Liver (tissue), 3 donors: ENCODE measurements around the gene CRYL1.

Experiments
- CTCF ChIP-seq: fragments of 150-350 bp; IDR thresholded peaks from 2 replicates; pipeline ENCODE4 v1.5.1; 2017; ENCODE audit warnings: improper control_type of control experiment, low read depth, low read length; ENCODE audit not compliant: missing input control
- EGR1 ChIP-seq, 2 donors: IDR thresholded peaks; 2 replicates each; pipeline ENCODE4 v1.6.1; 2016 to 2018; ENCODE audit warnings: antibody characterized with exemption in 2 of 2, low read depth in 2 of 2
- GABPA ChIP-seq, 2 donors: IDR thresholded peaks in 1 of 2; conservative IDR thresholded peaks in 1 of 2; 2 replicates each; pipeline ENCODE4 v1.6.1; 2016; ENCODE audit warnings: antibody characterized with exemption in 2 of 2, mild to moderate bottlenecking in 1 of 2, moderate library complexity in 1 of 2
- HNF4A ChIP-seq, 2 donors: conservative IDR thresholded peaks; 2 replicates each; pipeline ENCODE4 v1.6.1; 2016; ENCODE audit warnings: antibody characterized with exemption in 2 of 2, mild to moderate bottlenecking in 2 of 2
- HNF4G ChIP-seq: IDR thresholded peaks from 2 replicates; pipeline ENCODE4 v1.6.1; 2016; ENCODE audit warnings: antibody characterized with exemption
- JUND ChIP-seq, 2 donors: IDR thresholded peaks; 2 replicates each; pipeline ENCODE4 v1.6.1; 2016; ENCODE audit warnings: antibody characterized with exemption in 2 of 2
- MAX ChIP-seq: IDR thresholded peaks from 2 replicates; pipeline ENCODE4 v1.6.1; 2016; ENCODE audit warnings: antibody characterized with exemption
- NR2F2 ChIP-seq: IDR thresholded peaks from 2 replicates; pipeline ENCODE4 v1.6.1; 2016; ENCODE audit warnings: antibody characterized with exemption
- RAD21 ChIP-seq, 2 donors: IDR thresholded peaks; 2 replicates each; pipeline ENCODE4 v1.6.1; 2016; ENCODE audit warnings: antibody characterized with exemption in 2 of 2, mild to moderate bottlenecking in 2 of 2
- REST ChIP-seq: IDR thresholded peaks from 2 replicates; pipeline ENCODE4 v1.6.1; 2016; ENCODE audit warnings: antibody characterized with exemption, mild to moderate bottlenecking
- SP1 ChIP-seq: IDR thresholded peaks from 2 replicates; pipeline ENCODE4 v1.6.1; 2018; ENCODE audit warnings: antibody characterized with exemption, mild to moderate bottlenecking
- TAF1 ChIP-seq: conservative IDR thresholded peaks from 2 replicates; pipeline ENCODE4 v1.6.1; 2016; ENCODE audit warnings: antibody characterized with exemption, mild to moderate bottlenecking
- YY1 ChIP-seq: IDR thresholded peaks from 2 replicates; pipeline ENCODE4 v1.6.1; 2016; ENCODE audit warnings: antibody characterized with exemption, mild to moderate bottlenecking
- ZBTB33 ChIP-seq: IDR thresholded peaks from 2 replicates; pipeline ENCODE4 v1.6.1; 2016; ENCODE audit warnings: antibody characterized with exemption
- donor health status: healthy.
- donor health status: healthy.

- no peak for TF ChIP-seq CTCF
- TF ChIP-seq TAF1 = no peak
- no peak for TF ChIP-seq REST
- no peak for TF ChIP-seq JUND (IDR thresholded peaks at IDR 0.05)
- no peak for TF ChIP-seq MAX
- no peak for TF ChIP-seq GABPA (IDR thresholded peaks at IDR 0.05 in 1 of 2, conservative IDR thresholded peaks at IDR 0.05 in 1 of 2)
- TF ChIP-seq EGR1 (IDR thresholded peaks at IDR 0.05; ENCODE audit: low read depth in 2 of 2) = no peak
- TF ChIP-seq RAD21 (IDR thresholded peaks at IDR 0.05) = no peak
- TF ChIP-seq HNF4A (conservative IDR thresholded peaks at IDR 0.05) = no peak
- no peak for TF ChIP-seq ZBTB33
- no peak for TF ChIP-seq HNF4G
- TF ChIP-seq YY1 = no peak
- TF ChIP-seq SP1 = no peak
- TF ChIP-seq NR2F2 = no peak
These were observed 68.9 kb downstream of the CRYL1 start for GRCh38 chr13:20456737-20457136.
